Measurements from ENCODE around the gene LILRB3.
"Not testable (repeated sequence)": the region's sequence is repeated elsewhere in the genome, so short reads cannot be mapped to it uniquely, and the experiment has no call there.

- not testable (repeated sequence) for TF ChIP-seq RCOR1 (IDR thresholded peaks at IDR 0.05; ENCODE audit: insufficient replicate concordance, low read length); MXI1 (IDR thresholded peaks at IDR 0.05; ENCODE audit: borderline replicate concordance, low read depth, low read length); POLR2A (IDR thresholded peaks at IDR 0.05; ENCODE audit: low read depth, low read length); RFX5 (IDR thresholded peaks at IDR 0.05; ENCODE audit: low read depth, low read length); BHLHE40 (IDR thresholded peaks at IDR 0.05; ENCODE audit: low read depth, low read length); FOS (IDR thresholded peaks at IDR 0.05; ENCODE audit: low read depth, low read length); CEBPB (IDR thresholded peaks at IDR 0.05; ENCODE audit: low read depth, low read length); RAD21 (IDR thresholded peaks at IDR 0.05; ENCODE audit: low read length); MAZ (IDR thresholded peaks at IDR 0.05; ENCODE audit: borderline replicate concordance, low read depth, low read length); SMC3 (IDR thresholded peaks at IDR 0.05; ENCODE audit: low read depth, low read length); ELK1 (IDR thresholded peaks at IDR 0.05; ENCODE audit: borderline replicate concordance, low read depth, low read length); MAFK (IDR thresholded peaks at IDR 0.05; ENCODE audit: low read depth, low read length); NFE2L2 (IDR thresholded peaks at IDR 0.05; ENCODE audit: low read depth, low read length)
- TF ChIP-seq, protein P1, sequence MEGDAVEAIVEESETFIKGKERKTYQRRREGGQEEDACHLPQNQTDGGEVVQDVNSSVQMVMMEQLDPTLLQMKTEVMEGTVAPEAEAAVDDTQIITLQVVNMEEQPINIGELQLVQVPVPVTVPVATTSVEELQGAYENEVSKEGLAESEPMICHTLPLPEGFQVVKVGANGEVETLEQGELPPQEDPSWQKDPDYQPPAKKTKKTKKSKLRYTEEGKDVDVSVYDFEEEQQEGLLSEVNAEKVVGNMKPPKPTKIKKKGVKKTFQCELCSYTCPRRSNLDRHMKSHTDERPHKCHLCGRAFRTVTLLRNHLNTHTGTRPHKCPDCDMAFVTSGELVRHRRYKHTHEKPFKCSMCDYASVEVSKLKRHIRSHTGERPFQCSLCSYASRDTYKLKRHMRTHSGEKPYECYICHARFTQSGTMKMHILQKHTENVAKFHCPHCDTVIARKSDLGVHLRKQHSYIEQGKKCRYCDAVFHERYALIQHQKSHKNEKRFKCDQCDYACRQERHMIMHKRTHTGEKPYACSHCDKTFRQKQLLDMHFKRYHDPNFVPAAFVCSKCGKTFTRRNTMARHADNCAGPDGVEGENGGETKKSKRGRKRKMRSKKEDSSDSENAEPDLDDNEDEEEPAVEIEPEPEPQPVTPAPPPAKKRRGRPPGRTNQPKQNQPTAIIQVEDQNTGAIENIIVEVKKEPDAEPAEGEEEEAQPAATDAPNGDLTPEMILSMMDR (conservative IDR thresholded peaks at IDR 0.05; ENCODE audit: low read depth, low read length), result not testable (repeated sequence)
These were observed 15.6 kb downstream of the LILRB3 start for GRCh38 chr19:54207193-54207592.
